K562 (cell line): ENCODE results near the gene SEPTIN12. TPM values are rescaled to one million over a fixed set of nuclear protein-coding genes. Genes with fewer than 3 reads are reported as not detected.

Source experiments
- ATAC-seq: fragments of 200-7000 bp; cut with Tn5 transposase; 3 replicates; pipeline ENCODE4 v1.9.1; 2020; ENCODE audit warnings: moderate library complexity
- BruUV-seq: library from RNA; stranded (reverse); fragments of 400-500 nt; replicated peaks from 2 replicates; lab custom pipeline; 2021; lab: Mats Ljungman, UMichigan
- CTCF ChIA-PET: fragments of 300-600 bp; formaldehyde crosslinking; extraction: SDS; loops from one replicate; lab custom pipeline; 2021; ENCODE audit warnings: low intra/inter-chr PET ratio; lab: Yijun Ruan, JAX
- POLR2A ChIA-PET: fragments of 300-600, 350-650 bp; sonication (Branson Sonifier 250); formaldehyde crosslinking; extraction: SDS; loops from one replicate; lab custom pipeline; 2021; ENCODE audit warnings: antibody characterized with exemption, inconsistent platforms; lab: Yijun Ruan, JAX
- DNase-seq, 4 experiments: peaks; one replicate each; pipeline versions ENCODE4 v3.0.0 to v3.0.0-alpha.2; 2011 to 2018; ENCODE audit warnings: low spot score in 3 of 4, mixed read lengths in 3 of 4; ENCODE audit errors: extremely low read depth in 1 of 4
- FAIRE-seq: peaks from 2 replicates; lab custom pipeline; 2011; peaks lifted over from hg19 to GRCh38; lab: Jason Lieb, UNC
- H2AFZ ChIP-seq: 2 replicates; pipeline ENCODE4 v1.6.0; 2011; ENCODE audit warnings: low read depth, low read length, control low read depth, inconsistent platforms
- H3K27ac ChIP-seq: fragments of 200-600 bp; 3 replicates; pipeline ENCODE4 v1.8.0; 2011; ENCODE audit warnings: low read depth, mild to moderate bottlenecking, control low read depth, inconsistent platforms, low read length, moderate library complexity, mixed read lengths; ENCODE audit errors: extremely low read depth
- H3K27me3 ChIP-seq, 2 experiments: fragments of 300-600 bp in 1 of 2; 2 replicates in 1 of 2; 3 replicates in 1 of 2; pipeline versions ENCODE4 v1.6.0 to v1.8.0; 2011; ENCODE audit warnings: inconsistent platforms in 2 of 2, low read length in 2 of 2, mild to moderate bottlenecking in 1 of 2, mixed read lengths in 1 of 2, moderate library complexity in 1 of 2; ENCODE audit not compliant: control insufficient read depth in 2 of 2, insufficient read depth in 2 of 2
- H3K36me3 ChIP-seq: fragments of 300-600 bp; 3 replicates; pipeline ENCODE4 v1.8.0; 2011; ENCODE audit warnings: mild to moderate bottlenecking, low read length, inconsistent platforms; ENCODE audit not compliant: control insufficient read depth, insufficient read depth
- H3K4me1 ChIP-seq, 2 experiments: fragments of 200-600 bp in 1 of 2; replicated peaks in 1 of 2; 2 replicates in 1 of 2; 3 replicates in 1 of 2; pipeline versions ENCODE4 v1.5.1 to v1.8.0; 2011; ENCODE audit warnings: inconsistent platforms in 2 of 2, low read length in 2 of 2, mild to moderate bottlenecking in 1 of 2, mixed read lengths in 1 of 2, moderate library complexity in 1 of 2; ENCODE audit not compliant: control insufficient read depth in 2 of 2, insufficient read depth in 2 of 2
- H3K4me2 ChIP-seq: 2 replicates; pipeline ENCODE4 v1.6.1; 2011; ENCODE audit warnings: low read length, control low read depth, inconsistent platforms, mixed read lengths; ENCODE audit not compliant: insufficient read depth
- H3K4me3 ChIP-seq: fragments of 200-600 bp; sonication (generic), shearing (Covaris generic); 2 replicates; pipeline ENCODE4 v1.5.1; 2016; ENCODE audit warnings: control low read depth, inconsistent platforms
- H3K79me2 ChIP-seq: fragments of 200-600 bp; 3 replicates; pipeline ENCODE4 v1.8.0; 2011; ENCODE audit warnings: low read length, inconsistent platforms; ENCODE audit not compliant: control insufficient read depth, insufficient read depth
- H3K9ac ChIP-seq, 2 experiments: 2 replicates each; pipeline versions ENCODE4 v1.6.0 to v1.6.1; 2011; ENCODE audit warnings: low read depth in 2 of 2, low read length in 2 of 2, control low read depth in 1 of 2, inconsistent platforms in 1 of 2, mild to moderate bottlenecking in 1 of 2, mixed read lengths in 1 of 2; ENCODE audit not compliant: insufficient read depth in 1 of 2
- H3K9me1 ChIP-seq: one replicate; pipeline ENCODE4 v1.6.0; 2011; ENCODE audit warnings: inconsistent platforms, mild to moderate bottlenecking, low read length, moderate library complexity; ENCODE audit not compliant: control insufficient read depth, insufficient read depth
- H3K9me3 ChIP-seq: replicated peaks from 2 replicates; pipeline ENCODE4 v1.5.1; 2011; ENCODE audit warnings: low read depth, low read length, inconsistent platforms; ENCODE audit not compliant: control insufficient read depth, insufficient read depth
- H4K20me1 ChIP-seq: replicated peaks from 2 replicates; pipeline ENCODE4 v1.6.1; 2011; ENCODE audit warnings: low read length, inconsistent platforms, mixed read lengths; ENCODE audit not compliant: control insufficient read depth, insufficient read depth
- CEBPG ChIP-seq, 3 experiments: fragments of 200-800 bp in 1 of 3; sonication (Bioruptor generic) in 1 of 3; sonication (generic) in 1 of 3; formaldehyde crosslinking in 1 of 3; IDR thresholded peaks in 2 of 3; conservative IDR thresholded peaks in 1 of 3; 2 replicates each; pipeline versions ENCODE4 v1.6.1 to v1.8.0; 2016 to 2022; ENCODE audit warnings: missing compliant biosample characterization in 2 of 3, missing genetic modification characterization in 2 of 3, mild to moderate bottlenecking in 1 of 3, missing genetic modification reagents in 1 of 3
- HNRNPH1 ChIP-seq: fragments of 200-400 bp; formaldehyde crosslinking; optimal IDR thresholded peaks from 2 replicates; pipeline ENCODE3; 2017; ENCODE audit warnings: low read depth, mild to moderate bottlenecking, low read length, moderate library complexity
- HOXB6 ChIP-seq: fragments of 250-450 bp; sonication (Bioruptor Pico); IDR thresholded peaks from 2 replicates; pipeline ENCODE4 v1.5.1; 2022; ENCODE audit warnings: mild to moderate bottlenecking, borderline replicate concordance
- SMARCB1 ChIP-seq: IDR thresholded peaks from 2 replicates; pipeline ENCODE4 v1.6.1; 2011; ENCODE audit warnings: improper control_type of control experiment, low read depth; ENCODE audit not compliant: insufficient read length
- SRF ChIP-seq, 2 experiments: fragments of 250-450, 450-650 bp in 1 of 2; sonication (Bioruptor Pico) in 1 of 2; sonication (generic) in 1 of 2; formaldehyde crosslinking; IDR thresholded peaks; 2 replicates each; pipeline versions ENCODE4 v1.5.0 to v1.5.1; 2020 to 2022; ENCODE audit warnings: mild to moderate bottlenecking in 1 of 2, missing genetic modification reagents in 1 of 2
- TBP ChIP-seq: optimal IDR thresholded peaks from 2 replicates; pipeline ENCODE3; 2011; ENCODE audit warnings: low read depth, low read length, improper control_type of control experiment
- WGBS: fragments of 100-300 bp; shearing (Covaris generic); methylation state at CpG from one replicate; pipeline ENCODE4 v1.1.6; 2016; ENCODE audit warnings: low coverage, mixed read lengths; ENCODE audit not compliant: insufficient coverage; ENCODE audit errors: missing lambda C conversion rate; 5-methylcytosine and 5-hydroxymethylcytosine counted together
- in situ Hi-C: fragments of 300-500 bp; cut with MboI; formaldehyde crosslinking; loops from 4 replicates; pipeline ENCODE4 v1.15.0; 2018; ENCODE audit warnings: inconsistent platforms, mixed read lengths
- intact Hi-C: fragments of 100-400 bp; cut with micrococcal nuclease; formaldehyde crosslinking; loops from 2 replicates; pipeline ENCODE4 v1.14.2; 2022
- polyA plus RNA-seq, 8 experiments: library from polyadenylated mRNA; depleted of rRNA in 4 of 8; stranded (reverse) in 5 of 8; unstranded in 3 of 8; fragments of >200 nt; fragmentation: Nextera tagmentation in 2 of 8; fragmentation: Illumina TruSeq in 1 of 8; extraction: Ambion mirVana in 2 of 8; extraction: Trizol in 1 of 8; gene quantifications; 2 replicates each; pipeline versions ENCODE4 v1.2.1 to v1.2.3, GENCODE V29; 2011 to 2014; ENCODE audit warnings: inconsistent platforms in 1 of 8, missing spikeins in 1 of 8
- total RNA-seq, 7 experiments: library from RNA; depleted of rRNA in 6 of 7; stranded (reverse); fragments of >200 nt in 6 of 7; fragmentation: Illumina TruSeq in 2 of 7; extraction: Trizol in 2 of 7; gene quantifications; 2 replicates each; pipeline versions ENCODE4 v1.2.1 to v1.2.3, GENCODE V29; 2011 to 2021; ENCODE audit warnings: low replicate concordance in 1 of 7
- TF ChIP-seq, protein P1 (sequence below), 2 experiments: fragments of 450-650 bp in 1 of 2; sonication (generic) in 1 of 2; formaldehyde crosslinking in 1 of 2; IDR thresholded peaks; 2 replicates each; pipeline versions ENCODE4 v1.7.1 to v1.9.0; 2016 to 2022; ENCODE audit warnings: inconsistent platforms in 1 of 2, mild to moderate bottlenecking in 1 of 2, missing genetic modification reagents in 1 of 2
- TF ChIP-seq, protein P2 (sequence below): fragments of 200-800 bp; sonication (Bioruptor generic); IDR thresholded peaks from 2 replicates; pipeline ENCODE4 v1.6.1; 2017; ENCODE audit warnings: missing genetic modification characterization, missing compliant biosample characterization

SEPTIN12 gene
- total and polyA plus RNA-seq, 9 of the 15 experiments (the other 6 are each of a cell fraction or from before 2014, with no cell fraction given): not detected

DNA sequence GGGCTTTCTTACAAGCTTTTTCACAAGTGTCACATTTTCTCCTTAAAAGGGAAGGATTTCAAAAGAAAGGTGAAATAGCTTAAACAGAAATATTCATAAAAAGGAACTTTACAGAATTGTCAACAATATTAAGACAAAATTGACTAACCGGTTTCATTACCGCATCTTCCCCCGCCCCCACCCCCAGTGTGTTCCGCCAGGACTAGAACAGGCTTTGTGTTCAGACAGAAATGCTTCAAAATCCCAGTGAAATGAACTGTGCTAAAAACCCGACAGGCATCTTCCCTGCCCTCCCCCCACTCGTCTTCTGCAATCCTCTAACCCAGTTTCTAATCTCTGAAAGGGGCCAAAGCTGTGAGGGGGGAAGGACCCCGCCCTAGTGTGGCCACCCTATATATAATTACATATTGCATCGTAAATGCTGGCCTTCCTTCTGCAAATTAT lies 15.3 kb upstream of the SEPTIN12 start:
- no TSS peak for BruUV-seq
- 30% methylated on average over 8 of the region's 8 CpGs for WGBS
- peaks cover 51% of the 10 kb centered on the region for H3K36me3 ChIP-seq
- H3K79me2 ChIP-seq: peaks cover 6% of the 10 kb centered on the region; the same call in 2 of the 3 replicates
- ATAC-seq: peak; percentile 4; the same call in 1 of the 3 replicates
- ChIA-PET CTCF (no interaction called here), POLR2A (interaction anchor here (0.6 to 2.6 kb wide), 7 partner anchors 10 to 102 kb away, joined by 3 to 9 read pairs (median 4); no protein-coding TSS in a partner anchor)
- peak overlapping the region; percentile 89; the same call in 1 of the 2 replicates for H3K4me3 ChIP-seq
- peak overlapping the region in 1 of 2 experiments; percentile 46; a peak in 2 of 4 replicates for H3K9ac ChIP-seq
- H3K27ac ChIP-seq: peak overlapping the region; percentile 78; the same call in 2 of the 3 replicates
- no peaks in the 10 kb centered on the region for H3K9me1 ChIP-seq
- peaks cover 35 to 62% of the 10 kb centered on the region in 2 experiments for H3K4me1 ChIP-seq
- DNase-seq: peak in 1 of 4 experiments; percentile 51
- H3K9me3 ChIP-seq: no peaks in the 10 kb centered on the region
- H3K4me2 ChIP-seq: peak overlapping the region; percentile 12; the same call in 1 of the 2 replicates
- H2AFZ ChIP-seq: 0 out of 2 replicates have a peak overlapping the region, but pooled peaks have one; percentile 61
- in situ Hi-C loops: no loop called here
- peak; percentile 32 for FAIRE-seq
- no peaks in the 10 kb centered on the region for H3K27me3 ChIP-seq
- intact Hi-C loops: loop anchor here (2.0 to 5.0 kb wide), 2 partner anchors 43 to 86 kb away; partner anchors contain the start of genes GLYR1 and UBN1
- no peaks in the 10 kb centered on the region; the same call in 1 of the 2 replicates for H4K20me1 ChIP-seq
- TF ChIP-seq HOXB6 (CRISPR knock-in tag): no peak
- TF ChIP-seq SMARCB1: no peak
- TF ChIP-seq, protein P1, sequence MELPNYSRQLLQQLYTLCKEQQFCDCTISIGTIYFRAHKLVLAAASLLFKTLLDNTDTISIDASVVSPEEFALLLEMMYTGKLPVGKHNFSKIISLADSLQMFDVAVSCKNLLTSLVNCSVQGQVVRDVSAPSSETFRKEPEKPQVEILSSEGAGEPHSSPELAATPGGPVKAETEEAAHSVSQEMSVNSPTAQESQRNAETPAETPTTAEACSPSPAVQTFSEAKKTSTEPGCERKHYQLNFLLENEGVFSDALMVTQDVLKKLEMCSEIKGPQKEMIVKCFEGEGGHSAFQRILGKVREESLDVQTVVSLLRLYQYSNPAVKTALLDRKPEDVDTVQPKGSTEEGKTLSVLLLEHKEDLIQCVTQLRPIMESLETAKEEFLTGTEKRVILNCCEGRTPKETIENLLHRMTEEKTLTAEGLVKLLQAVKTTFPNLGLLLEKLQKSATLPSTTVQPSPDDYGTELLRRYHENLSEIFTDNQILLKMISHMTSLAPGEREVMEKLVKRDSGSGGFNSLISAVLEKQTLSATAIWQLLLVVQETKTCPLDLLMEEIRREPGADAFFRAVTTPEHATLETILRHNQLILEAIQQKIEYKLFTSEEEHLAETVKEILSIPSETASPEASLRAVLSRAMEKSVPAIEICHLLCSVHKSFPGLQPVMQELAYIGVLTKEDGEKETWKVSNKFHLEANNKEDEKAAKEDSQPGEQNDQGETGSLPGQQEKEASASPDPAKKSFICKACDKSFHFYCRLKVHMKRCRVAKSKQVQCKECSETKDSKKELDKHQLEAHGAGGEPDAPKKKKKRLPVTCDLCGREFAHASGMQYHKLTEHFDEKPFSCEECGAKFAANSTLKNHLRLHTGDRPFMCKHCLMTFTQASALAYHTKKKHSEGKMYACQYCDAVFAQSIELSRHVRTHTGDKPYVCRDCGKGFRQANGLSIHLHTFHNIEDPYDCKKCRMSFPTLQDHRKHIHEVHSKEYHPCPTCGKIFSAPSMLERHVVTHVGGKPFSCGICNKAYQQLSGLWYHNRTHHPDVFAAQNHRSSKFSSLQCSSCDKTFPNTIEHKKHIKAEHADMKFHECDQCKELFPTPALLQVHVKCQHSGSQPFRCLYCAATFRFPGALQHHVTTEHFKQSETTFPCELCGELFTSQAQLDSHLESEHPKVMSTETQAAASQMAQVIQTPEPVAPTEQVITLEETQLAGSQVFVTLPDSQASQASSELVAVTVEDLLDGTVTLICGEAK (IDR thresholded peaks at IDR 0.05): no peak
- TF ChIP-seq, protein P1 (CRISPR knock-in tag; IDR thresholded peaks at IDR 0.05): no peak
- TF ChIP-seq HNRNPH1: no peak
- TF ChIP-seq, protein P2, sequence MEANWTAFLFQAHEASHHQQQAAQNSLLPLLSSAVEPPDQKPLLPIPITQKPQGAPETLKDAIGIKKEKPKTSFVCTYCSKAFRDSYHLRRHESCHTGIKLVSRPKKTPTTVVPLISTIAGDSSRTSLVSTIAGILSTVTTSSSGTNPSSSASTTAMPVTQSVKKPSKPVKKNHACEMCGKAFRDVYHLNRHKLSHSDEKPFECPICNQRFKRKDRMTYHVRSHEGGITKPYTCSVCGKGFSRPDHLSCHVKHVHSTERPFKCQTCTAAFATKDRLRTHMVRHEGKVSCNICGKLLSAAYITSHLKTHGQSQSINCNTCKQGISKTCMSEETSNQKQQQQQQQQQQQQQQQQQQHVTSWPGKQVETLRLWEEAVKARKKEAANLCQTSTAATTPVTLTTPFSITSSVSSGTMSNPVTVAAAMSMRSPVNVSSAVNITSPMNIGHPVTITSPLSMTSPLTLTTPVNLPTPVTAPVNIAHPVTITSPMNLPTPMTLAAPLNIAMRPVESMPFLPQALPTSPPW (CRISPR knock-in tag): peak; percentile 16; the same call in 1 of the 2 replicates
- peak; percentile 63; the same call in 1 of the 2 replicates for TF ChIP-seq CEBPG (CRISPR knock-in tag; IDR thresholded peaks at IDR 0.05)
- no peak; a peak in 1 of 4 replicates for TF ChIP-seq CEBPG (tag; conservative IDR thresholded peaks at IDR 0.05 in 1 of 2, IDR thresholded peaks at IDR 0.05 in 1 of 2)
- TF ChIP-seq SRF (CRISPR knock-in tag; IDR thresholded peaks at IDR 0.05): no peak
- TF ChIP-seq TBP: no peak
